Spleen (tissue), 7 donors: Measurements from ENCODE around the gene REXO1.

Source experiments
- POLR2A ChIP-seq, 3 donors: fragments of 450-650 bp; IDR thresholded peaks; one replicate each; pipeline ENCODE4 v1.5.1; 2017; ENCODE audit warnings: antibody characterized with exemption in 3 of 3, mild to moderate bottlenecking in 1 of 3
- POLR2AphosphoS5 ChIP-seq, 3 donors: sonication (generic); formaldehyde crosslinking; IDR thresholded peaks; one replicate each; pipeline ENCODE4 v1.5.1; 2017; ENCODE audit warnings: antibody characterized with exemption in 3 of 3
- TF ChIP-seq, protein P1 (sequence below), 11 experiments: fragments of 200-600 bp in 7 of 11; fragments of 450-650 bp in 4 of 11; sonication (generic) in 4 of 11; IDR thresholded peaks in 8 of 11; conservative IDR thresholded peaks in 3 of 11; 1 replicate in 7 of 11; 2 replicates in 4 of 11; pipeline versions ENCODE4 v1.4.0 to v1.8.0; 2016 to 2021; ENCODE audit warnings: antibody characterized with exemption in 11 of 11, inconsistent platforms in 4 of 11, mild to moderate bottlenecking in 1 of 11
- donor health status: DM: no; HTN: no; CAD: no; lungs with moderate emphysema.
- donor health status: DM: no; HTN: no; CAD: no.
- donor health status: DM: no; HTN: no; CAD: no.

DNA sequence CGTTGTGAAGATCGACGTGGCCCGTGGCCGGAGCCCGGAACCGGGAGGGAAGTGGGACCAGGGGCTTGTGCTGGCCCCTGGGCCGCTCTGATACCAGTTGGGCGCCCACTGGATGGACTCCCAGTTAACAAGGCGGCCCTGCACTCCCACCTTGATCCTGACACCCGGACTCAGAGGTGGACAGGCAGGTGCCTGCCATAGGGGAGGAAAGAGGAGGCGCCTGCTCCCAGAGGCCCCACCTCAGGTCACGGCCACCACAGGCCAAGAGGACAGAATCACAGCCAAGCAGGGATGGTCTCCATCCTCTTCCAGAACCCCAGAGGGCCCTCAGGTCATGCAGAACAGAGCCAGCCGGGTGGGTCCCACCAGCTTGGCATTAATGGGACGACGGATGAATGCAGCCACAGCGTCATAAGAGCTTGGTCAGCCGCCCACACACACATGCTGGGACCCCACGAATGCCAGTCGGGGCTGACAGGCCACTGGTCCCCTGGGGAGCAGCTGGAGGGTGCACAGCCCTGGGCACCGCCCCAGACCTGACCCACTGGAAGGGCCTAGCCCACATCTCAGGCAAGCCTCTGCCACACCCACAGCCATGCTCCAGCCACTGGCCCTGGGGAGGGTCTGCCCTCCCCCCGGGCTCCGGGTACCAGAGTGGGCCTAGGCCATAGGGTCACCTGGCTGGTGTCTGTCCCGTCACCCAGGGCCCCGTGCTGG lies 24.7 kb upstream of the REXO1 start:
- TF ChIP-seq POLR2AphosphoS5 (IDR thresholded peaks at IDR 0.05): peak in 2 of 3 donors; percentile 3 to 9
- no peak for TF ChIP-seq POLR2A (IDR thresholded peaks at IDR 0.05)
- TF ChIP-seq, protein P1, sequence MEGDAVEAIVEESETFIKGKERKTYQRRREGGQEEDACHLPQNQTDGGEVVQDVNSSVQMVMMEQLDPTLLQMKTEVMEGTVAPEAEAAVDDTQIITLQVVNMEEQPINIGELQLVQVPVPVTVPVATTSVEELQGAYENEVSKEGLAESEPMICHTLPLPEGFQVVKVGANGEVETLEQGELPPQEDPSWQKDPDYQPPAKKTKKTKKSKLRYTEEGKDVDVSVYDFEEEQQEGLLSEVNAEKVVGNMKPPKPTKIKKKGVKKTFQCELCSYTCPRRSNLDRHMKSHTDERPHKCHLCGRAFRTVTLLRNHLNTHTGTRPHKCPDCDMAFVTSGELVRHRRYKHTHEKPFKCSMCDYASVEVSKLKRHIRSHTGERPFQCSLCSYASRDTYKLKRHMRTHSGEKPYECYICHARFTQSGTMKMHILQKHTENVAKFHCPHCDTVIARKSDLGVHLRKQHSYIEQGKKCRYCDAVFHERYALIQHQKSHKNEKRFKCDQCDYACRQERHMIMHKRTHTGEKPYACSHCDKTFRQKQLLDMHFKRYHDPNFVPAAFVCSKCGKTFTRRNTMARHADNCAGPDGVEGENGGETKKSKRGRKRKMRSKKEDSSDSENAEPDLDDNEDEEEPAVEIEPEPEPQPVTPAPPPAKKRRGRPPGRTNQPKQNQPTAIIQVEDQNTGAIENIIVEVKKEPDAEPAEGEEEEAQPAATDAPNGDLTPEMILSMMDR (IDR thresholded peaks at IDR 0.05 in 8 of 11, conservative IDR thresholded peaks at IDR 0.05 in 3 of 11): no peak
